Measurements from ENCODE around the gene TREX2.

- TF ChIP-seq POLR2A (IDR thresholded peaks at IDR 0.05) (no peak), CTCF (IDR thresholded peaks at IDR 0.05 in 4 of 5, conservative IDR thresholded peaks at IDR 0.05 in 1 of 5) (no peak)
These were observed 19.7 kb downstream of the TREX2 start for GRCh38 chrX:153426204-153426603.
